Measurements from ENCODE around the gene P4HB. TPM values are rescaled to one million over a fixed set of nuclear protein-coding genes. Genes with fewer than 3 reads are reported as not detected.

The P4HB gene
- total RNA-seq, 1 donor from 2014 or later, result 463 TPM

DNA sequence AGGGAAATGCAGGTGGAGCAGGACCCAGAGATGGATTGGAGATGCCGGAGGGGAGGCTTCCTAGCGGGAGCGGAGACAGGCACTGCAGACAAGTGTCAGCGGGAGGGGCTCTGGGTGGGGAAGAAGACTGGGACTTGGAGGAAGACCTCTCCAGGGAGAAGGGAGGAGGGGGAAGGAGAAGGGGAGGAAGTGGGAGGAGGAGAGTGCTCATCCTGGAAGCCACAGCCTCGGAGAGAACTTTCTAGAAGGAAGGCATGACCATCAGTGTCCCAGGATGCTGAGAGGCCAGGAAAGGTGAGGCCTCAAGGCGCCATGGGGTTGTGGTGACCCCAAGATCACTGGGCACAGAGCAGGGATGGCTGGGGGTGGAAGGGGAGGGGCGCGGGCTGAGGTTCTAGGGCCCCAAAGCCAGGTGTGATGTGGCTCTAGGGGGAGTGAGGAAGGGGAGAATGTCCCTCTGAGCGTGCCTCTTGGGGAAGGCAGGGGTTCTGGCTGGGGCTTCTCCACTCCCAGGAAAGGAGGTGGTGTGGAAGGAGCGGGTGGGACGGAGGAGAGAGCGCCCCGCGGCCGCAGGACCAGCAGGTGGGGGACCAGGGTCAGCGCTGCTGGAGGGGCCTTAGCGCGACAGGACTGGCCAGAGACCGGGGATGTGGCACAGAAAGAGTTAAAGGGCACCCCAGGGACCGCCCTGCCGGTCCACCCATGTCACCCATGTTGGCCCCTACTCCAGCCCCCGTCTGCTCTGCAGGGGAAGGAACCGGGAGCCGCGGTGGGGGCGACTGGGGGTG lies 57.3 kb downstream of the P4HB start:
- intact Hi-C loops (cut with DNase I), result no loop called here
- H3K36me3 ChIP-seq, result no peaks in the 10 kb centered on the region
- DNase-seq (ENCODE audit: extremely low spot score in 2 of 2), result no peak
- H3K9me3 ChIP-seq, result no peaks in the 10 kb centered on the region
- no peak overlapping the region for H3K27ac ChIP-seq
- peak overlapping the region in 1 of 2 donors; percentile 8 for H3K4me3 ChIP-seq
- H3K27me3 ChIP-seq, result peaks cover 20% of the 10 kb centered on the region
- H3K4me1 ChIP-seq, result peaks cover 6% of the 10 kb centered on the region
- no peak for TF ChIP-seq POLR2A (IDR thresholded peaks at IDR 0.05)
- TF ChIP-seq POLR2AphosphoS5 (IDR thresholded peaks at IDR 0.05; ENCODE audit: insufficient read depth in 1 of 2, low read depth in 1 of 2), result no peak
- TF ChIP-seq, protein P1, sequence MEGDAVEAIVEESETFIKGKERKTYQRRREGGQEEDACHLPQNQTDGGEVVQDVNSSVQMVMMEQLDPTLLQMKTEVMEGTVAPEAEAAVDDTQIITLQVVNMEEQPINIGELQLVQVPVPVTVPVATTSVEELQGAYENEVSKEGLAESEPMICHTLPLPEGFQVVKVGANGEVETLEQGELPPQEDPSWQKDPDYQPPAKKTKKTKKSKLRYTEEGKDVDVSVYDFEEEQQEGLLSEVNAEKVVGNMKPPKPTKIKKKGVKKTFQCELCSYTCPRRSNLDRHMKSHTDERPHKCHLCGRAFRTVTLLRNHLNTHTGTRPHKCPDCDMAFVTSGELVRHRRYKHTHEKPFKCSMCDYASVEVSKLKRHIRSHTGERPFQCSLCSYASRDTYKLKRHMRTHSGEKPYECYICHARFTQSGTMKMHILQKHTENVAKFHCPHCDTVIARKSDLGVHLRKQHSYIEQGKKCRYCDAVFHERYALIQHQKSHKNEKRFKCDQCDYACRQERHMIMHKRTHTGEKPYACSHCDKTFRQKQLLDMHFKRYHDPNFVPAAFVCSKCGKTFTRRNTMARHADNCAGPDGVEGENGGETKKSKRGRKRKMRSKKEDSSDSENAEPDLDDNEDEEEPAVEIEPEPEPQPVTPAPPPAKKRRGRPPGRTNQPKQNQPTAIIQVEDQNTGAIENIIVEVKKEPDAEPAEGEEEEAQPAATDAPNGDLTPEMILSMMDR (IDR thresholded peaks at IDR 0.05), result no peak

DNA sequence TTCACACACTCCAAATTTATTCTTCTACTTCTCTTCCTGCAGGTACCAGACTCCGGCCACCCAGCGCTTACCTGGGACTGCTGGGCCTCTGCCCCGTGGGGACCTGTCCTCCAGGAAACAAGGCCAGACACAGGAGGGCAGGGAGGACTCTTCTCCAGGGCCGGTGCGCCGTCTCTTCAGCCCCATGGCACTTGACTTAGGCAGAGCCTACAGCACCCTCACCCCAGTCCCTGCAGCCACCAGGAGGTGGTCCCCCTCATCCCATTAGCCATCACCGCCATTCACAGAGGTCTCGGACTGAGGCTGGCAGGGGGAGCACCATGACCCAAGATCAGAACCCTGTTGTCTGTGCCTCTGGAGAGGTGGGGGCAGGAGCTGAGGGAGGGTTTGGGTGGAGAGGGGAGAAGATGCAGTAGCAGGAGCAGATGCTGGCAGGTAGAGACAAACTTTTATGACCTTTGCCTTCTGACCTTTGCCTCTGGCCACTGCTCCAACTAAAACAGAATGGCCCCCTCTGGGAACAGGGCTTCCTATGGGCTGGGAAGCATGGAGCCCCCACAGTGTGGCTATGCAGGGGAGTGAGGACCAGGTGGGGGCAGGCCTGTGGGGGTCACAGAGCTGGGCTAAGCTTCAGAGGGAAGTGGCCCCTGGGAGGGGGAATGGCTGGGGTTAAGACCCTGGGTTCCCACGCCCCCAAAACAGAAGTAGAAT lies 58.1 kb downstream of the P4HB start:
- Histone ChIP-seq H3K27ac (no peak overlapping the region), H3K4me3 (no peak overlapping the region), H3K27me3 (peaks cover 20% of the 10 kb centered on the region), H3K36me3 (no peaks in the 10 kb centered on the region), H3K4me1 (peaks cover 6% of the 10 kb centered on the region), H3K9me3 (no peaks in the 10 kb centered on the region)
- TF ChIP-seq, protein P1 (IDR thresholded peaks at IDR 0.05), result no peak
- TF ChIP-seq POLR2AphosphoS5 (IDR thresholded peaks at IDR 0.05; ENCODE audit: insufficient read depth in 1 of 2, low read depth in 1 of 2), result no peak
- DNase-seq (ENCODE audit: extremely low spot score in 2 of 2), result no peak
- intact Hi-C loops (cut with DNase I), result no loop called here

DNA sequence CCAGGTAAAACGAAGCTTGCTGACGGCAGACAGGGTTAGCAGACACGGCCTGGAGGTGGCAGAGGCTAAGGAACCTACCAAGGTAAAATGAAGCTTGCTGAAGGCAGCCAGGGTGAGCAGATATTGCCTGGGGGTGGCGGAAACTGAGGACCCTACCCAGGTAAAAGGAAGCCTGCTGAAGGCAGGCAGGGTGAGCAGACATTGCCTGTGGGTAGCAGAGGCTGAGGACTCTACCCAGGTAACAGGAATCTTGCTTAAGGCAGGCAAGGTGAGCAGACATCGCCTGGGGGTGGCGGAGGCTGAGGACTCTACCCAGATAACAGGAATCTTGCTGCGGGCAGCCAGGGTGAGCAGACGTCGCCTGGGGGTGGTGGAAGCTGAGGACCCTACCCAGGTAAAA lies 59.0 kb downstream of the P4HB start:
- intact Hi-C loops (cut with DNase I), result no loop called here
- no peak for DNase-seq (ENCODE audit: extremely low spot score in 2 of 2)
- no peak for TF ChIP-seq POLR2AphosphoS5 (IDR thresholded peaks at IDR 0.05; ENCODE audit: insufficient read depth in 1 of 2, low read depth in 1 of 2)
- TF ChIP-seq POLR2A (IDR thresholded peaks at IDR 0.05), result no peak
- TF ChIP-seq, protein P1 (IDR thresholded peaks at IDR 0.05), result no peak
- no peaks in the 10 kb centered on the region for H3K36me3 ChIP-seq
- H3K4me1 ChIP-seq, result peaks cover 6% of the 10 kb centered on the region
- no peak overlapping the region for H3K4me3 ChIP-seq
- no peaks in the 10 kb centered on the region for H3K9me3 ChIP-seq
- H3K27ac ChIP-seq, result no peak overlapping the region
- H3K27me3 ChIP-seq, result peaks cover 20% of the 10 kb centered on the region

DNA sequence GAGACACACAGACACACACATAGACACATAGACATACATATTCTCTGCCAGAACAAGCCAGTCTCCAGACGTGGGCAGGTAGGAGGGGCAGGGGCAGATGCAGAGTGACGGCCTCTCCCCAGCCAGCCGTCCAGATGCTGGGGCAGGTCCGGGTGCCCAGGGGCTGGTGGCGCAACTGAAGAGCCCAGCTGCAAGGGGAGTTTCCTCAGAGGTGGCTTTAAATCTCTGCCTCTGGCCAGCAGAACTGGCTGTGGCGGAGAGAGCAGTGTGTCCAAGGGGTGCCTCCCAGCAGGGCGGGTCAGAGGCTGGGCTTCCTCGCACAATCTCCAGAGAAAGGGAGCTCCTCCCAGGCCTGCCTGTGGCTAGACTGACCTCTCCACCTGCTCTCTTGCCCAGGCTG lies 65.8 kb downstream of the P4HB start:
- no peaks in the 10 kb centered on the region for H3K9me3 ChIP-seq
- TF ChIP-seq, protein P1 (IDR thresholded peaks at IDR 0.05), result no peak
- TF ChIP-seq POLR2A (IDR thresholded peaks at IDR 0.05), result no peak
- no peak for TF ChIP-seq POLR2AphosphoS5 (IDR thresholded peaks at IDR 0.05; ENCODE audit: insufficient read depth in 1 of 2, low read depth in 1 of 2)
- no peak for DNase-seq (ENCODE audit: extremely low spot score in 2 of 2)
- no peak overlapping the region for H3K4me3 ChIP-seq
- H3K27me3 ChIP-seq, result no peaks in the 10 kb centered on the region
- H3K27ac ChIP-seq, result no peak overlapping the region
- H3K36me3 ChIP-seq, result no peaks in the 10 kb centered on the region
- intact Hi-C loops (cut with DNase I), result no loop called here
- no peaks in the 10 kb centered on the region for H3K4me1 ChIP-seq

DNA sequence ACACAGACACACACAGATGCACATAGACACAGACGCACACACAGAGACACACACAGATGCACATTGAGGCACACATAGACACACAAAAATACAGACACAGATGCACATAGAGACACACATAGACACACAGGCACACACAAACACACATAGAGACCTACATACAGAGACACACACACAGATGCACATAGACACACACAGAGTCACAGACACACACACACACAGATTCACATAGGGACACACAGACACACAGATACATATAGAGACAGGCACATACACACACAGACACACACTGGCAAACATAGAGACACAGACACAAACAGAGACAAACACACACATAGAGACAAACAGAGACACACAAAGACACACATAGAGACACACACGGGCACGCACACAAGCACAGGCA lies 66.3 kb downstream of the P4HB start:
- no peaks in the 10 kb centered on the region for H3K9me3 ChIP-seq
- no peak overlapping the region for H3K27ac ChIP-seq
- H3K4me3 ChIP-seq, result no peak overlapping the region
- intact Hi-C loops (cut with DNase I), result no loop called here
- DNase-seq (ENCODE audit: extremely low spot score in 2 of 2), result no peak
- TF ChIP-seq POLR2A (IDR thresholded peaks at IDR 0.05) (no peak), POLR2AphosphoS5 (IDR thresholded peaks at IDR 0.05; ENCODE audit: insufficient read depth in 1 of 2, low read depth in 1 of 2) (no peak)
- TF ChIP-seq, protein P1 (IDR thresholded peaks at IDR 0.05), result no peak
- H3K36me3 ChIP-seq, result no peaks in the 10 kb centered on the region
- no peaks in the 10 kb centered on the region for H3K4me1 ChIP-seq
- H3K27me3 ChIP-seq, result no peaks in the 10 kb centered on the region

All from vagina (tissue), 2 donors.